IPS-NIHi7 (cell line): ENCODE results near the gene FBXL22.

ENCODE experiments used
- DNase-seq: peaks from one replicate; pipeline ENCODE4 v3.0.0; 2012; ENCODE audit warnings: mixed read lengths; ENCODE audit errors: extremely low spot score

FBXL22 gene, protein sequence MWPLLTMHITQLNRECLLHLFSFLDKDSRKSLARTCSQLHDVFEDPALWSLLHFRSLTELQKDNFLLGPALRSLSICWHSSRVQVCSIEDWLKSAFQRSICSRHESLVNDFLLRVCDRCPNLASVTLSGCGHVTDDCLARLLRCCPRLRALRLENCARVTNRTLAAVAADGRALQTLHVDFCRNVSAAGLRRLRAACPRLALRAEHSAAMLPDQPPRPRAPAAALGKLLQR

GRCh38 chr15:63597038-63597790 lies at the start of gene FBXL22:
Gene FBXL22 (plus strand): TSS chr15:63597387. CDS start chr15:63597393, 6 bp downstream.
- DNase-seq = no peak

DNA sequence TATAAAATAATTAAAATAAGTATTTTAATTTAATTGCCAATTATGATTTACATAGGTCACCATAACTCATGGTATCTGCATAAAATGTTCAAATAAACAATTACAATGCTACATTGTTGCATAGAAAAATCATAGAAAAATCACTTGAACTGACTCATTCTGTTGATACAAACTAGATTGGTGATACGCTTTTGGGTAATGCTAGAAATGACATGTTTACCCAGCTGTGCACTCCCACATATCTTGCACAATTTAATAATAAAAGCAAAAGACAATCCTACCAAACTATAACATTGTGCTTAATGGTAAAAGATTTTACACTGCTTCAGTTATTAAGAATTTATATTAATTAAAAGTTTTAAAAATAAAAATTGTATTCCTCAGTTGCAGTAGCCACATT lies 45.8 kb upstream of the FBXL22 start:
- no peak for DNase-seq

- DNase-seq = peak; percentile 23
These were observed 43.8 kb upstream of the FBXL22 start for GRCh38 chr15:63553388-63553791.

GRCh38 chr15:63554337-63554927 lies 42.8 kb upstream of the FBXL22 start:
- no peak for DNase-seq

- no peak for DNase-seq
These were observed 41.7 kb upstream of the FBXL22 start for GRCh38 chr15:63555507-63555906.

DNA sequence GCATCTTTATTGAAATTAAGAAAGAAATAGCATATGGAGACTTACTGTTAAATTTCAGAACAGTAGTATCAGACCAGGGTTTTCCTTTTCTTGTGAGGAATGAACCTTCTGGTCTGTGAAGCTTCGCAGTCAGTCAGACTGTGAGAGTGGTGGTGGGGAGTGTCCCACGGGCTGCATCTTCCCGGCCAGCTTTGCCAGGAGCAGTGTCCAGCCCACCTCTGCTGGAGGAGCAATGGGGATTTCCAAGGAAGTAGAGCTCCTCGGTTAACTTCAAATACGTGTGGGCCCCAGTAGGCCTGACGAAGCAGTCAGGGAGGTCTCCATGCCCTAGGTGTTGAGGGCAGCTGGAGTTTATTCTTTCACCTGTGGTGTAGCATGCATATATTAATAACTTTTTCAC lies 40.9 kb upstream of the FBXL22 start:
- DNase-seq = no peak

GRCh38 chr15:63556736-63557135 lies 40.5 kb upstream of the FBXL22 start:
- no peak for DNase-seq

DNA sequence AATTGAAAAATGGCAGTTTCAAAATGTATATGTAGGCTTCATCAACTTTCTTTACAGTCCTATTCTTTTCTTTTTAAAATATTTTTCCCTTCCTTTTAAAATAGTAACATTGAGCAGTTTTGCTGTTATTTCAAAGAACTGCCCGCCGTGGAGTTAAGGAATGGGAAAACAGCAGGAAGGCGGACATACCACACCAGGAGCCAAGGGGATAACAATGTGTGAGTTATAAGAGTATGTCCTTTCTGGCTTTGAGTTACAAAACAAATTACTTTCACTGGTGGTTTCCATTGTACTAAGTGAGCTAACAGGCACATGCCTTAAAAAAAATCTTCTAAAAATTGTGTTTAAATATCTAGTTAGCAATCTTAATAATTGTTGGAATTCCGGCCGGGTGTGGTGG lies 37.4 kb upstream of the FBXL22 start:
- DNase-seq = peak; percentile 28

DNA sequence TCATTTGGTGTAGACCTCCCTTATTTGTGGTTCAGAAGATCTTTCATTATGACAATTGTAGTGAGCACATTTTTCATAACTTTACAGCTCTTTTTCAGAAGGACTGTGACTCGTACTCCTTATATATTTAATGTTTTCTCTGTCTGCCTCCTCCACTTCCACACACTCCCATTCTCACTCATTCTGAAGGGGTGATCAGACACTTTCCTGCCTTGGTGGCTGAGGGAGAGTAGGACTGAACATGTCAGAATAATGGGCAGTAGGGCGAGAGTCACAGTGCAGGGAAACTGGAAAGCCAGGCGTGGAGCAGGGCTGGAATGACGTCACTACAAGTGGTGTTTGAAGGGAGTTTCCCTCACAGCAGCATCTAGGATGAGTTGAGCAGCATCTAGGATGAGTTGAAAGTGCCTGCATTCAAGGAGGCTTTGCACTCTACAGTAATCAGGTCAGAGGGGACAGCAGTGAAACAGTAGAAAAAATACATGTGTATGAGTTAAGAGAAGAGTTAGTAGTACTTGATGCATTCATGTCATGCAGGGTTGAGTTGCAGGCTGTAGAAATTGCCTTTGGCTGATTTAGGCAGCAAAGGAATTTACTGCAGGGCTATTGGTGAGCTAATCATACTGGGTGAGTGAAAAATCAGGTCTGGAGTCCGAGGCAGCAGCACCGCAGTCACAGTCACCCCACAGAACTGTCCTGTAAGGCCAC lies 36.3 kb upstream of the FBXL22 start:
- peak; percentile 32 for DNase-seq

DNA sequence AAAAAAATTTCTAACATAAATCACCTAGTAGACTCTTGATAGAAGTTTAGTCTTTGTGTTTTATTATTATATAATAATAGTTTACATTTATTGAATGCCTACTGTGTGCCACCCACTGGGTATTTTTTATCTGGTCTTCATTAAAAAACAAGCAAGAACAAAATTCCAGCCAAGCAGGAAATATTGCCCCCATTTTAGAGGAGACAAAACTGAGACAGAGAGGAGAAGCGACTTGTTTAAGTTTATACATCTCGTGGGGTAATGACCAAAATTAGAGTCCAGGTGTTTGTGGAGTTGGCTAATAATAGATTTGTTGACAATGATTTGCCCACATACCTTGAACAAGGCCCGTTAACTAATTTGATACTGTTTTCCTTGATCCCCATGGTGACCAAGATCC lies 33.1 kb upstream of the FBXL22 start:
- DNase-seq = no peak

DNA sequence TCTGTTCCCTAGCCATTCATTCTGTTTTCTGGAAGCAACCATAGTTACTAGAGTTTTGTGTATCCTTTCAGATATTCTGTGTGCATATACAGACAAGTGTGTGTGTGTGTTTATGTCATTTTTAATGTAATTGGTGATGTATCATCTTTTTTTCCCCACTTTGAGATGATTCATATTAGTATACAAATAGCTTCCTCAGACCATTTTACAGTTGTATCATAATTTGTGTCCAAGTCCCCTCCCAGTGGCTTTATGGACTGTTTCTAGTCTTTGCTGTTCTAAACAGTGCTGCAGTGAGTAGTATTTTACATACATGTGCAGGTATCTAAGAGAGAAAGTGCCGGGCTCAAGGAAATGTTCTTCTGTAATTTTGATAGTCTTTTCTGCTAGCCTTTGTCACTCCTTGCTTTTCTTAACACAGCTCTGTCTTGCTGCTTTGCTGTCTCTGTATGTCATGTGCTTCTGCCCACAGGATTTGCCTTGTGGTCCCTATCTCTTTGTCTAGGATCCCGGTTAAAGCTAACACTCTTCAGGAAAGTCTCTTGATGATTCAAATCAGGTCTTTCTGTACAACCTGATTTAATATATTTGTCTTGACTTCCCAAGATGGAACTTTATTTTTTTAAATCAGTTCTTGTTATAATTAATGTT lies 31.5 kb upstream of the FBXL22 start:
- no peak for DNase-seq

- no peak for DNase-seq
These were observed 24.3 kb upstream of the FBXL22 start for GRCh38 chr15:63572749-63573464.

DNA sequence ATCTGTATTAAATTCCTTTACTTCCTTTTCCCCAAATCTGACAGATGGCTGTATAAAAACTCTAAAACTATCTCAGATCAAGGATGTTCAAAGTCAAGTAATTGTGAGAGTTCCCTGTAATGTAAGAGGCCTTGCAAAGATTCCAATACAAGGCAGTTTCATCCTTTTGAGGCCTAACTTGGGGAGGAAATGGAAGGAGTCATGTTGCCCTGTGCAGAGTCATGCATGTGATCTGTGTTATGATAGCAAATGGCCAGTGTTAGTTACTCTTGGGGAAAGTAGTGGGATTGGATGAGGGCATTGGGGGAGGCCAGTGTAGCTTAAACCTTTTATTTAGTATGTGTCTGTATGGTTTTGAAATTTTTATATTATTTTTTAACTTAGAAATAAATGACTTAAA lies 23.7 kb upstream of the FBXL22 start:
- DNase-seq = no peak

- DNase-seq = no peak
These were observed 21.9 kb upstream of the FBXL22 start for GRCh38 chr15:63575312-63575711.

- DNase-seq = no peak
These were observed 20.7 kb upstream of the FBXL22 start for GRCh38 chr15:63576441-63576840.

DNA sequence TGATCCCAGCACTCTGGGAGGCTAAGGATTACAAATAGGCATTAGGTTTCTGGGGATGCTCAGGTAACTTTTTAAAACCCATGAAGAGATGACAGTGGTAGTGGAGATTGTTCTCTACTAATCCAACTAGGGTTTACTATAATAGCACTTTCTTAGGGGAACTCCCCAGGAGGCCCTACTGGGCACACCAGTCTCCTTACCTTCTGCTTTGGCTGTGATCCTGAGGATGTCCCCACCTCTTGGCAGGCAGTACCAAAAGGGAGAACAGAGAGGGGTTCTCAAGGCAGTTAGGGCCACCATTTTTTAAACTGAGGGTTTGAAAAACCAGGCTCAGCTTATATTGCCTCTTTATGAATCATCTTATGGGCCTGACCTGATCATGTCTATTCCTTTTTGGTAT lies 15.0 kb upstream of the FBXL22 start:
- no peak for DNase-seq

GRCh38 chr15:63582718-63583426 lies 14.3 kb upstream of the FBXL22 start:
- DNase-seq = no peak

- DNase-seq = no peak
These were observed 10.4 kb upstream of the FBXL22 start for GRCh38 chr15:63586790-63587189.

- DNase-seq = no peak
These were observed 9.7 kb upstream of the FBXL22 start for GRCh38 chr15:63587527-63587926.

DNA sequence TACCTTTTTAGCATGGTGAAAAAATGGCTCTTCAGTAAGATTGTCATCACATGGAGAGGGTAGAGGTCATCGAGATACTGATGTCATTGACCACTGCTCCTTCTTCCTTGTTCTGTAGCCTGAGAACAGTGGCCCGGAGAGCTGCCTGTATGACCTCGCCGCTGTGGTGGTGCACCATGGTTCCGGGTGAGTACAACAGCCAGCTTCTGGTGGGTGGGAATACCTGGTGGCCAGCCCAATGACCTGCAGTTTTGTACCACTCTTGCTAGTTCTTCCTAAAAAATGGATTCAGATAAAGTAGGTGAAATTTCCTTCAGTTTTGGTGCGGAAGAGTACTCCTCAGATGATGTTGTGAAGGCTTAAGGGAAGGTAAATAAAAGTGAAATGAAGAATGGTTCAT lies 8.4 kb upstream of the FBXL22 start:
- no peak for DNase-seq
